Measurements from ENCODE around the gene ELMO1. TPM values are rescaled to one million over a fixed set of nuclear protein-coding genes. Genes with fewer than 3 reads are reported as not detected.

ELMO1 gene
- total and polyA plus RNA-seq, 2 experiments from 2014 or later = 19.7 to 28.7 TPM

- H4K20me1 ChIP-seq (ENCODE audit: insufficient read depth, poor library complexity, severe bottlenecking) = no peaks in the 10 kb centered on the region
- no peak for TF ChIP-seq CTCF (IDR thresholded peaks at IDR 0.05; ENCODE audit: poor library complexity)
- TF ChIP-seq EZH2phosphoT487 (IDR thresholded peaks at IDR 0.05; ENCODE audit: low read depth, severe bottlenecking, unreplicated experiment) = no peak
- TF ChIP-seq EZH2 (IDR thresholded peaks at IDR 0.05; ENCODE audit: borderline replicate concordance) = no peak
- H3K79me2 ChIP-seq = no peaks in the 10 kb centered on the region
- H3K9me3 ChIP-seq (ENCODE audit: low read depth) = no peaks in the 10 kb centered on the region
- no peaks in the 10 kb centered on the region for H3K9me2 ChIP-seq (replicated peaks; ENCODE audit: insufficient read depth)
- H2AFZ ChIP-seq = no peak overlapping the region
- no peak for DNase-seq (ENCODE audit: low spot score)
- H3K27ac ChIP-seq = no peak overlapping the region
- no peak overlapping the region for H3K4me2 ChIP-seq
- no peak overlapping the region for H3K4me3 ChIP-seq
- peaks cover 18% of the 10 kb centered on the region for H3K4me1 ChIP-seq (ENCODE audit: insufficient read depth)
- no peaks in the 10 kb centered on the region for H3K36me3 ChIP-seq (replicated peaks; ENCODE audit: insufficient read depth, low read depth)
- no peaks in the 10 kb centered on the region for H3K27me3 ChIP-seq
- 91% methylated on average over 3 of the region's 3 CpGs for WGBS (ENCODE audit: low lambda C conversion rate, missing lambda C conversion rate)
Observed at GRCh38 chr7:37206192-37206591, 242.5 kb downstream of the ELMO1 start.

GRCh38 chr7:37205451-37205850 is 243.2 kb downstream of the ELMO1 start:
- Histone ChIP-seq H3K9me3 (ENCODE audit: low read depth) (no peaks in the 10 kb centered on the region), H3K79me2 (no peaks in the 10 kb centered on the region), H3K4me3 (no peak overlapping the region), H4K20me1 (ENCODE audit: insufficient read depth, poor library complexity, severe bottlenecking) (no peaks in the 10 kb centered on the region), H3K36me3 (replicated peaks; ENCODE audit: insufficient read depth, low read depth) (no peaks in the 10 kb centered on the region), H3K27me3 (no peaks in the 10 kb centered on the region), H3K4me2 (no peak overlapping the region), H2AFZ (no peak overlapping the region), H3K27ac (no peak overlapping the region), H3K9me2 (replicated peaks; ENCODE audit: insufficient read depth) (no peaks in the 10 kb centered on the region), H3K4me1 (ENCODE audit: insufficient read depth) (peaks cover 19% of the 10 kb centered on the region)
- TF ChIP-seq EZH2phosphoT487 (IDR thresholded peaks at IDR 0.05; ENCODE audit: low read depth, severe bottlenecking, unreplicated experiment) (no peak), EZH2 (IDR thresholded peaks at IDR 0.05; ENCODE audit: borderline replicate concordance) (no peak), CTCF (IDR thresholded peaks at IDR 0.05; ENCODE audit: poor library complexity) (no peak)
- no peak for DNase-seq (ENCODE audit: low spot score)
- whole genome bisulfite sequencing (ENCODE audit: low lambda C conversion rate, missing lambda C conversion rate) = 84% methylated on average over 6 of the region's 6 CpGs

- TF ChIP-seq EZH2 (IDR thresholded peaks at IDR 0.05; ENCODE audit: borderline replicate concordance) = no peak
- no peak for TF ChIP-seq CTCF (IDR thresholded peaks at IDR 0.05; ENCODE audit: poor library complexity)
- TF ChIP-seq EZH2phosphoT487 (IDR thresholded peaks at IDR 0.05; ENCODE audit: low read depth, severe bottlenecking, unreplicated experiment) = no peak
- peaks cover 13% of the 10 kb centered on the region for H3K4me1 ChIP-seq (ENCODE audit: insufficient read depth)
Observed at GRCh38 chr7:37201876-37202198, 246.8 kb downstream of the ELMO1 start.

More at GRCh38 chr7:37201876-37202198, 246.8 kb downstream of the ELMO1 start:
- Histone ChIP-seq H3K9me2 (replicated peaks; ENCODE audit: insufficient read depth) (no peaks in the 10 kb centered on the region), H2AFZ (no peak overlapping the region), H3K9me3 (ENCODE audit: low read depth) (no peaks in the 10 kb centered on the region), H3K27me3 (no peaks in the 10 kb centered on the region), H3K27ac (no peak overlapping the region), H3K4me2 (no peak overlapping the region), H3K4me3 (no peak overlapping the region), H3K36me3 (replicated peaks; ENCODE audit: insufficient read depth, low read depth) (no peaks in the 10 kb centered on the region), H3K79me2 (no peaks in the 10 kb centered on the region), H4K20me1 (ENCODE audit: insufficient read depth, poor library complexity, severe bottlenecking) (no peaks in the 10 kb centered on the region)
- WGBS (ENCODE audit: low lambda C conversion rate, missing lambda C conversion rate) = 59% methylated on average over 2 of the region's 2 CpGs
- no peak for DNase-seq (ENCODE audit: low spot score)

Measured in hepatocyte (in vitro differentiated cells).